Fibroblast of lung (primary cell): Measurements from ENCODE around the gene VPS37C.

ENCODE experiments used
- EZH2 ChIP-seq: IDR thresholded peaks from 2 replicates; pipeline ENCODE4 v1.5.1; 2012; ENCODE audit warnings: low read length, control low read depth, mild to moderate bottlenecking; ENCODE audit errors: missing control alignments
- TF ChIP-seq, protein P1 (sequence below), 2 donors: IDR thresholded peaks in 1 of 2; conservative IDR thresholded peaks in 1 of 2; 1 replicate in 1 of 2; 2 replicates in 1 of 2; pipeline ENCODE4 v1.5.1; 2011 to 2012; ENCODE audit warnings: low read length in 2 of 2, control low read depth in 1 of 2, inconsistent platforms in 1 of 2, low read depth in 1 of 2, mild to moderate bottlenecking in 1 of 2

DNA sequence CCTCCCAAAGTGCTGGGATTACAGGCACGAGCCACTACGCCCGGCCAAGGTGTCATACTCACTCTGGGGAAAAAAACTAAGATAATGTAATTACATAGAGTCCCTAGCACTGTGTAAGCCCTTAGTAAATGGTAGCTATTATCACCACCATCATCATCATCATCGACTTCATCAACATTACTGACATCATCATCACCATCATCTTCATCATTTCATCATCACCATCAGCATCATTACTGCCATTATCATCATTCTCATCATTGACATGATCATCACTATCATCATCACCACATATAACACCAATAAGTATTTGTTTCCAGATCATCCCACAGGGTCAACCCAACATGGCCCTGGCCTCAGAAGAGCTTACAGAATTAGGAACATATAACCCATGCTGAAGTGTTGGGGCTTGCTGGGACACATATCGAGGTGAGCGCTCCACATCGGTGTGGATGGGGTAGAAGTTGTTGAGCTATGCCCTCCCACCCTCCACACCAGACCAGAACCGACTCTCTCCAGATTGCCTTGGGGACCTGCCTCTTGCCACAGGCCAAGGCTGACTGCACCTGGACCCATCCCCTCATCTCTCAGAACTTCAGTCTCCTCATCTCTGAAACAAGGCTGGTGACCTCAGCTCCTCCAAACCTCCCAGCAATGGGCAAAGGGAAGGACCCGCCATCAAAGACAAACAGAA lies 73.7 kb downstream of the VPS37C start:
- TF ChIP-seq, protein P1, sequence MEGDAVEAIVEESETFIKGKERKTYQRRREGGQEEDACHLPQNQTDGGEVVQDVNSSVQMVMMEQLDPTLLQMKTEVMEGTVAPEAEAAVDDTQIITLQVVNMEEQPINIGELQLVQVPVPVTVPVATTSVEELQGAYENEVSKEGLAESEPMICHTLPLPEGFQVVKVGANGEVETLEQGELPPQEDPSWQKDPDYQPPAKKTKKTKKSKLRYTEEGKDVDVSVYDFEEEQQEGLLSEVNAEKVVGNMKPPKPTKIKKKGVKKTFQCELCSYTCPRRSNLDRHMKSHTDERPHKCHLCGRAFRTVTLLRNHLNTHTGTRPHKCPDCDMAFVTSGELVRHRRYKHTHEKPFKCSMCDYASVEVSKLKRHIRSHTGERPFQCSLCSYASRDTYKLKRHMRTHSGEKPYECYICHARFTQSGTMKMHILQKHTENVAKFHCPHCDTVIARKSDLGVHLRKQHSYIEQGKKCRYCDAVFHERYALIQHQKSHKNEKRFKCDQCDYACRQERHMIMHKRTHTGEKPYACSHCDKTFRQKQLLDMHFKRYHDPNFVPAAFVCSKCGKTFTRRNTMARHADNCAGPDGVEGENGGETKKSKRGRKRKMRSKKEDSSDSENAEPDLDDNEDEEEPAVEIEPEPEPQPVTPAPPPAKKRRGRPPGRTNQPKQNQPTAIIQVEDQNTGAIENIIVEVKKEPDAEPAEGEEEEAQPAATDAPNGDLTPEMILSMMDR (conservative IDR thresholded peaks at IDR 0.05 in 1 of 2, IDR thresholded peaks at IDR 0.05 in 1 of 2; ENCODE audit: low read depth in 1 of 2, low read length in 2 of 2), result no peak
- no peak for TF ChIP-seq EZH2
